HUES64 (cell line): ENCODE results near the gene UMODL1.

Experiments
- H3K27ac ChIP-seq: 2 replicates; pipeline ENCODE4 v1.7.0; 2013; ENCODE audit warnings: low read depth, low read length, inconsistent platforms
- H3K27me3 ChIP-seq: 2 replicates; pipeline ENCODE4 v1.6.1; 2013; ENCODE audit warnings: mild to moderate bottlenecking, low read length; ENCODE audit not compliant: insufficient read depth
- H3K36me3 ChIP-seq: 2 replicates; pipeline ENCODE4 v1.6.1; 2013; ENCODE audit warnings: mild to moderate bottlenecking, low read length; ENCODE audit not compliant: insufficient read depth
- H3K4me1 ChIP-seq: 2 replicates; pipeline ENCODE4 v1.6.1; 2013; ENCODE audit warnings: mild to moderate bottlenecking, low read length, moderate library complexity; ENCODE audit not compliant: insufficient read depth
- H3K4me3 ChIP-seq: 2 replicates; pipeline ENCODE4 v1.5.1; 2013; ENCODE audit warnings: mild to moderate bottlenecking, low read length, moderate library complexity
- H3K9ac ChIP-seq: 2 replicates; pipeline ENCODE4 v1.6.1; 2013; ENCODE audit warnings: mild to moderate bottlenecking, low read depth, low read length
- H3K9me3 ChIP-seq: 2 replicates; pipeline ENCODE4 v1.6.1; 2013; ENCODE audit warnings: low read depth, low read length; ENCODE audit not compliant: insufficient read depth
- WGBS: fragments of 150-250, 120-280 bp; methylation state at CpG from one replicate; pipeline ENCODE4 v1.1.7; 2013; ENCODE audit warnings: missing lambda C conversion rate; 5-methylcytosine and 5-hydroxymethylcytosine counted together

UMODL1 gene

DNA sequence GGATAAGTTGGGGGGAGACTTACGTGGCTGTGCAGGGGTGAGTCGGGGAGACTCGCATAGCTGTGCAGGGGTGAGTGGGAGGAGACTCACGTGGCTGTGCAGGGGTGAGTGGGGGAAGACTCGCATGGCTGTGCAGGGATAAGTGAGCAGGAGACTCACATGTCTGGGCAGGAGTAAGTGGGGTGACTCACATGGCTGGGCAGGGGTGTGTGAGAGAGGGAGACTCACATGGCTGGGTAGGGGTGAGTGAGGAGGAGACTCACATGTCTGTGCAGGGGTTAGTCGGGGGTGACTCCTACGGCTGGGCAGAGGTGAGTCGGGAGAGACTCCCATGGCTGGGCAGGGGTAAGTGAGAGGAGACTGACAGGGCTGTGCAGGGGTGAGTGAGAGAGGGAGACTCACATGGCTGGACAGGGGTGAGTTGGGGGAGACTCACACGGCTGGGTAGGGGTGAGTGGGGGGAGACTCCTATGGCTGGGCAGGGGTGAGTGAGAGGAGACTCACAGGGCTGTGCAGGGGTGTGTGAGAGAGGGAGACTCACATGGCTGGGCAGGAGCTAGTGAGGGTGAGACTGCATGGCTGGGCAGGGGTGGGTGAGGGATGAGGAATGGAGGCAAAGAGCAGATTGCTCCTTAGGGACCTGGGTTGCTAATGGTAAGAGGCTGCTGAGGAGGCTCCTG lies 91.9 kb downstream of the UMODL1 start:
- Histone ChIP-seq H3K9ac (no peak overlapping the region), H3K9me3 (no peaks in the 10 kb centered on the region), H3K27ac (no peak overlapping the region), H3K4me1 (peaks cover 4% of the 10 kb centered on the region; the same call in 1 of the 2 replicates), H3K27me3 (no peaks in the 10 kb centered on the region), H3K4me3 (no peak overlapping the region), H3K36me3 (no peaks in the 10 kb centered on the region)
- 88% methylated on average over 9 of the region's 9 CpGs for WGBS

DNA sequence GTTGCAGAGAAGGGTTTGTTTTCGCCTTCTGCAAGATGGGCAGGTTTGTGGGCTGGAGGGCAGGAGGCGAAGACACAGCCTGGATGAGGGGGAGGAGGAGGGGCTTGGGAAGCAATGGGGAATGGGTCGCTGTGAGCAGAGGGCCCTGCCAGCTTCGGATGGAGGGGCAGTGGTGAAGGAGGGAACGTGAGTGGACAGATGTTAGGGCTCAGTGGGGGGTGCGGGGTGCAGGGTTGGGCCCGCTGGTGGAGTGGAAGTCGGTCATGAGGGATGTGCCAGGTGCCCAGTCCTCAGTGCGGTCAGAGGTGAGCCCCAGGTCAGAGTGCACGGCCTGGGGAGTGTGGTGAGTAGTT lies 92.4 kb downstream of the UMODL1 start:
- H3K4me1 ChIP-seq: peaks cover 4% of the 10 kb centered on the region; the same call in 1 of the 2 replicates
- H3K9me3 ChIP-seq: no peaks in the 10 kb centered on the region
- no peaks in the 10 kb centered on the region for H3K27me3 ChIP-seq
- H3K4me3 ChIP-seq: no peak overlapping the region
- H3K9ac ChIP-seq: no peak overlapping the region
- WGBS: 85% methylated on average over 10 of the region's 10 CpGs
- H3K36me3 ChIP-seq: no peaks in the 10 kb centered on the region
- H3K27ac ChIP-seq: no peak overlapping the region

GRCh38 chr21:42164064-42164789 lies 93.1 kb downstream of the UMODL1 start:
- Histone ChIP-seq H3K27ac (no peak overlapping the region), H3K4me3 (no peak overlapping the region), H3K36me3 (no peaks in the 10 kb centered on the region), H3K9ac (no peak overlapping the region), H3K4me1 (peaks cover 4% of the 10 kb centered on the region; the same call in 1 of the 2 replicates), H3K9me3 (no peaks in the 10 kb centered on the region), H3K27me3 (no peaks in the 10 kb centered on the region)
- 74% methylated on average over 7 of the region's 7 CpGs for WGBS

DNA sequence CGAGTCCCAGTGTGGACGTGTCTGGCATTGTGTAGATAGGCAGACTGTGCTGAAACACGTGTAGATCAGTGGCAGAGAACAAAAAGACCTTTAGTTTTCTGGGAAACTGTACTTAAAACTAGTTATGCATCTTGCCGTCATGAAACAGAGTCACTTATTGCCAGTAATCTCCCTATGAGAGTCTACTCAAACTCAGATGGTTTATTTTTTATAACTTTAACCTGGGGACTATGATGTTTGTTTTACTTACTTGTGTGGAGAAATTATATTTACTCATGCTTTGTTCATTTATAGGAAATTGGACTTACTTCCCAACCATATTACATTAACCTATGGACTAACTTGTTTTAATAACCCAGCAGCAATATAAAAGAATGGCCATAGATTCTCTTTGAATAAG lies 93.7 kb downstream of the UMODL1 start:
- no peaks in the 10 kb centered on the region for H3K27me3 ChIP-seq
- H3K9ac ChIP-seq: no peak overlapping the region
- H3K4me3 ChIP-seq: no peak overlapping the region
- peaks cover 4% of the 10 kb centered on the region; the same call in 1 of the 2 replicates for H3K4me1 ChIP-seq
- no peaks in the 10 kb centered on the region for H3K36me3 ChIP-seq
- WGBS: 89% methylated on average over 4 of the region's 4 CpGs
- no peaks in the 10 kb centered on the region for H3K9me3 ChIP-seq
- no peak overlapping the region for H3K27ac ChIP-seq

DNA sequence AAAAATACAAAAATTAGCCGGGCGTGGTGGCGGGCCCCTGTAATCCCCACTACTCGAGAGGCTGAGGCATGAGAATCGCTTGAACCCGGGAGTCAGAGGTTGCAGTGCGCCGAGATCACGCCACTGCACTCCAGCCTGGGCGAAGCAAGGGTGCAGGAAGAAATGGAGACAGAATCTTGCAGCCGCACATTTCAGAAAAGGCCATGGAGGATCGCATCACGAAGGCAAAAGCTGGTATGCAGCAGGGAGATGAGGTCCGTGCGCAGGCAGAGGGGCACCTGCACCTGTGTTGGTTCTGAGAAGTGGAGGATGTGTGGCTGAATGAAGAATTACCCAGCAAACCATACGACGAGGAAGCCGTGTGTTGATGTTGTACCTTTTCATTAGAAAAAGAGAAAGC lies 94.8 kb downstream of the UMODL1 start:
- no peak overlapping the region for H3K9ac ChIP-seq
- H3K27me3 ChIP-seq: no peaks in the 10 kb centered on the region
- WGBS: 94% methylated on average over 18 of the region's 18 CpGs
- H3K36me3 ChIP-seq: no peaks in the 10 kb centered on the region
- no peaks in the 10 kb centered on the region for H3K9me3 ChIP-seq
- peaks cover 4% of the 10 kb centered on the region; the same call in 1 of the 2 replicates for H3K4me1 ChIP-seq
- no peak overlapping the region for H3K4me3 ChIP-seq
- H3K27ac ChIP-seq: no peak overlapping the region

- H3K9ac ChIP-seq: no peak overlapping the region
- no peaks in the 10 kb centered on the region for H3K4me1 ChIP-seq
- no peaks in the 10 kb centered on the region for H3K27me3 ChIP-seq
Measured at GRCh38 chr21:42169758-42170157, 98.6 kb downstream of the UMODL1 start.

DNA sequence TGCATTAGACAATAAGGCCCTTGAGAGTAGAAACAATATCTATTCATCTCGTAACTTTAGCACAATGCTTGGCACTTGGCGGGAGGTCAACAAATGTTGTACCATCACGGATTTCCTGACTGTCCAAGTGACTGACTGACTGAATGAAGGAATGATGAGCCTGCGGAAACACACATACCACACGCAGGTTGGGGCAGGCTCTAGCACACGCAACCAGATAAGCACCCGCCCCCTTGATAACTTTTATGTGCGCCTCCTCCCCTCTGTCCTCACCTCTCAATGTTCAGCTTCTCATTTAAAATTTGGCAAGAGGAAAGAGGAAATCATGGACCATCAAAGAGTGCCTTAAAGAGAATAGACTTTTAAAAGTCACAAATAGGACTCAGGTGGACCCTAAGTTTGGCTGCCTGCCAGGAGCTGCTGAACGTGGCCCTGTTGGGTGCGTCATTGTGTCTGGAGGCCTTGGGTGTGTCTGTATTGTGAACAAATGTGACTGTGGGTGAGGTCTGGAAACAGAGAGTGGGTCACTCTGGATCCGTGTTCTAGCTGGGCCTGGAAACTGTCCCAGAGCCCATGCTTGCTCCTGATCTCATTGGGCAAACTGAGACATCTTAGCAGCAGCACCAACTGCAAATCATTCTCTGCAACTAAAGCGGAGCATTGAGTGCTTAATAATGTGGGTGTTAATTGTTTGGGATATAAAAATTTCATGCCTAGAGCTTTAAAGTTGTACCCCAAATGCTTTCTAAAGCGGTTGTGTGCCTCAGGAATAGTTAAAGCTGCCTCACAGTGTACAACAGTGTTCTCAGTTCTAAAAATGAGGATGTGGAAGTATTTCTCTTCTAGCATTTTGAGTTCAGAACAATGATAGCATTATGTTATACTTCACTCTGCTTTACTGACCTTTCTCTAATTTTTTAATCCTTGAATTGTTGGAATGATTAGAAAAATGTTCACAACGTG lies 100.3 kb downstream of the UMODL1 start:
- H3K27ac ChIP-seq: no peak overlapping the region
- H3K9ac ChIP-seq: no peak overlapping the region
- WGBS: 93% methylated on average over 13 of the region's 14 CpGs

More at GRCh38 chr21:42169758-42170157, 98.6 kb downstream of the UMODL1 start:
- no peaks in the 10 kb centered on the region for H3K9me3 ChIP-seq
- no peaks in the 10 kb centered on the region for H3K36me3 ChIP-seq
- no peak overlapping the region for H3K4me3 ChIP-seq
- H3K27ac ChIP-seq: no peak overlapping the region

DNA sequence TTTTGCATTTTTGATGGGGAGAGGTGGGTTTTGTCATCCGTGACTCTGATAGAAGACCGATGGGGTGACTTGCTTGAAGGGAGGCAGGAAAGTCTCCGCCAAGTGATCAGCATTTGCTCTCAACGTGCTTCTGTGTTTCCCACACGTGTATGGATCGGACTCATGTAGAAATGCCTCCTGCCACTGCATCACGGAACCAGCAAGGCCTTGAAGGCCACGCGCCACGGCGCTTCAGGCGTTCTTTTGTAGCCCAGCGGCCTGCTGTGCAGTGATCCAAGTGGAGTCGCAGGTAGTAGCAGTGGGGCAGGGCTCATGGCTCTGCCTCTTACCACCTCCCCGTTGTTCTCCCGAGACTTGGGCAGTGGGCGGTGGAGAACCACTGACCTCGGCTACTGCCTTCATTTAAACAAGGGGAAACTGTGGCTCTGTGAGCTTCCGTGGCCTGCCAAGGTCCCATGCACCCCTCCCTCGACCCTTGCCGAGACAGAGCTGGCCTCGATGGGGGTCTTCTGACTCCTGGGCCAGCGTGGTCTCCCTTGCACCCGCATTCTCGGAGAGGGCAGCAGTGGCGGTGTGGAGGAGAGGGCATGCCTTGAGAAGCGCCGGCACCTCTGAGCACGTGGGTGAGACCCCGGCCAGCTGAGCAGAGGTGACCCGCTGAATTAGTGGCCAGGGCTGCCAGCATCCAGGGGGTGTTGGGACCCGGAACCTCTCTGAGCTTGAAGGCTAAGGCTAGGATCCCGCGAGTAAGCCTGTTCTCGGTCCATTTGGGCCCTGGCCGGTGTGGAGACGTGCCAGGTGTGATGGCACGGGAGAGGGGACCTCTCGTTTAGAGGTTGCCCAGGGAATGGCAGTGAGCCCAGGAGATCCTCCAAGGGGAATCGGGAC lies 101.7 kb downstream of the UMODL1 start:
- Histone ChIP-seq H3K9ac (no peak overlapping the region), H3K36me3 (no peaks in the 10 kb centered on the region), H3K4me3 (no peak overlapping the region), H3K27me3 (no peaks in the 10 kb centered on the region), H3K4me1 (no peaks in the 10 kb centered on the region), H3K9me3 (no peaks in the 10 kb centered on the region), H3K27ac (no peak overlapping the region)
- WGBS: 92% methylated on average over 40 of the region's 40 CpGs

More for the DNA sequence above, 100.3 kb downstream of the UMODL1 start:
- H3K27me3 ChIP-seq: no peaks in the 10 kb centered on the region
- H3K4me1 ChIP-seq: no peaks in the 10 kb centered on the region
- no peaks in the 10 kb centered on the region for H3K36me3 ChIP-seq
- H3K4me3 ChIP-seq: no peak overlapping the region
- H3K9me3 ChIP-seq: no peaks in the 10 kb centered on the region

GRCh38 chr21:42174173-42174572 lies 103.1 kb downstream of the UMODL1 start:
- no peak overlapping the region for H3K9ac ChIP-seq
- H3K4me3 ChIP-seq: no peak overlapping the region
- H3K27me3 ChIP-seq: no peaks in the 10 kb centered on the region
- WGBS: 90% methylated on average over 4 of the region's 4 CpGs
- no peaks in the 10 kb centered on the region for H3K36me3 ChIP-seq
- H3K27ac ChIP-seq: no peak overlapping the region
- no peaks in the 10 kb centered on the region for H3K4me1 ChIP-seq
- H3K9me3 ChIP-seq: no peaks in the 10 kb centered on the region

DNA sequence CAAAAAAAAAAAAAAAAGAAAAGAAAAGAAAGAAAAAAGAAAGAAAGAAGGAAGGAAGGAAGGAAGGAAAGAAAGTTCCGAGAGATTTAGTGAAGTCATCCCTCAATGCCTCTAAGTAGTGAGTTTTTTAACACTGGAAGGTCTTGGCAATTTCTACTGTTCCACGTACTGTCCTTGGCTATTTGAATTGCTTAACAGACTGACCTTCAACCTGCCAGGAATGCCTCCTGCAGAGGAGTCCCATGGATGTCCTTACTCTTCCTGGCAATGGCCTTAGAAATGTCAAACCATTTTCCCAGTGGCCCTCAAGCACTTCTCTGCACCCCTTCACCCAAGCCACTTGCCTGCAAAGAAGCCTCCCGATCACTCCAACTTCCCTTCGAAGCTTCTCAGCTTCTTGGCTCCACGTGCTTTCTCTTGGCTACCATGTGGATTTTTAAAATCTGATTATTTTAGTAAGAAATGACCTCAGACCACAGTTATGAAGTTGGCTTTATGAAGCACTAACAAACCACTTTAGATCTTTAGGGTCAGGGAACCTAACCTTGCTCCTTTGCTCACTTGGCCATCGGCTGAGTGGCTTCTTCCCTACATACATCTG lies 104.1 kb downstream of the UMODL1 start:
- H3K27ac ChIP-seq: no peak overlapping the region
- H3K4me3 ChIP-seq: no peak overlapping the region
- H3K36me3 ChIP-seq: no peaks in the 10 kb centered on the region
- 95% methylated on average over 6 of the region's 6 CpGs for WGBS
- H3K9ac ChIP-seq: no peak overlapping the region
- H3K4me1 ChIP-seq: no peaks in the 10 kb centered on the region
- H3K27me3 ChIP-seq: no peaks in the 10 kb centered on the region
- H3K9me3 ChIP-seq: no peaks in the 10 kb centered on the region
